Right lobe of liver (tissue), 4 donors: ENCODE measurements around the gene CD19.

Experiments
- CTCF ChIP-seq, 4 donors: fragments of 200-600 bp in 3 of 4; fragments of 450-650 bp in 1 of 4; IDR thresholded peaks; one replicate each; pipeline versions ENCODE4 v1.5.1 to v1.8.0; 2016 to 2022; ENCODE audit warnings: antibody characterized with exemption in 4 of 4, mild to moderate bottlenecking in 2 of 4
- POLR2A ChIP-seq: fragments of 450-650 bp; IDR thresholded peaks from one replicate; pipeline ENCODE4 v1.6.1; 2017; ENCODE audit warnings: antibody characterized with exemption, mild to moderate bottlenecking
- donor health status: DM: no; HTN: no; CAD: no.
- donor health status: DM: no; HTN: no; CAD: no.
- donor health status: DM: no; HTN: yes; CAD: no.

GRCh38 chr16:28951410-28951943 is 19.7 kb downstream of the CD19 start:
- TF ChIP-seq CTCF (IDR thresholded peaks at IDR 0.05): no peak
- TF ChIP-seq POLR2A: no peak
